HepG2 (cell line): ENCODE results near the gene ZNF454. TPM values are rescaled to one million over a fixed set of nuclear protein-coding genes. Genes with fewer than 3 reads are reported as not detected.

Source experiments
- ARID2 ChIP-seq: sonication (generic); formaldehyde crosslinking; IDR thresholded peaks from 2 replicates; pipeline ENCODE4 v1.8.1; 2022; ENCODE audit warnings: mild to moderate bottlenecking, missing genetic modification reagents, borderline replicate concordance
- ARID4A ChIP-seq: sonication (generic); formaldehyde crosslinking; IDR thresholded peaks from 2 replicates; pipeline ENCODE4 v1.5.0; 2020; ENCODE audit warnings: mild to moderate bottlenecking, missing genetic modification reagents, borderline replicate concordance
- DBP ChIP-seq: sonication (generic); formaldehyde crosslinking; IDR thresholded peaks from 2 replicates; pipeline ENCODE4 v1.4.0; 2020; ENCODE audit warnings: missing genetic modification reagents; ENCODE audit errors: not compliant biosample characterization
- HNF1A ChIP-seq, 2 experiments: sonication (generic) in 1 of 2; formaldehyde crosslinking in 1 of 2; IDR thresholded peaks; 2 replicates each; pipeline versions ENCODE4 v1.4.0 to v1.6.1; 2016 to 2020; ENCODE audit warnings: borderline replicate concordance in 1 of 2, low read depth in 1 of 2, mild to moderate bottlenecking in 1 of 2, missing genetic modification reagents in 1 of 2
- JARID2 ChIP-seq: sonication (generic); formaldehyde crosslinking; IDR thresholded peaks from 2 replicates; pipeline ENCODE4 v1.8.1; 2023; ENCODE audit warnings: missing genetic modification reagents, inconsistent platforms; ENCODE audit not compliant: insufficient replicate concordance
- KMT2A ChIP-seq: sonication (generic); formaldehyde crosslinking; IDR thresholded peaks from 2 replicates; pipeline ENCODE4 v1.4.0; 2020; ENCODE audit warnings: missing genetic modification reagents
- MED8 ChIP-seq: sonication (generic); formaldehyde crosslinking; IDR thresholded peaks from 2 replicates; pipeline ENCODE4 v1.8.1; 2023; ENCODE audit warnings: mild to moderate bottlenecking, missing genetic modification reagents; ENCODE audit not compliant: insufficient replicate concordance
- NFIB ChIP-seq: sonication (generic); formaldehyde crosslinking; IDR thresholded peaks from 2 replicates; pipeline ENCODE4 v1.9.0; 2021; ENCODE audit warnings: missing genetic modification reagents, mild to moderate bottlenecking, borderline replicate concordance
- NFRKB ChIP-seq: fragments of 450-650 bp; IDR thresholded peaks from 2 replicates; pipeline ENCODE4 v1.6.1; 2017
- PCBP1 ChIP-seq: fragments of 200-400 bp; formaldehyde crosslinking; IDR thresholded peaks from 2 replicates; pipeline ENCODE4 v1.6.1; 2017; ENCODE audit warnings: mild to moderate bottlenecking, low read depth, low read length, borderline replicate concordance
- TFDP1 ChIP-seq: IDR thresholded peaks from 2 replicates; pipeline ENCODE4 v1.6.1; 2016; ENCODE audit warnings: missing compliant biosample characterization, missing genetic modification reagents, borderline replicate concordance
- ZBTB33 ChIP-seq: sonication (generic); formaldehyde crosslinking; IDR thresholded peaks from 2 replicates; pipeline ENCODE4 v1.4.0; 2020; ENCODE audit warnings: missing genetic modification reagents
- ZKSCAN5 ChIP-seq: sonication (generic); formaldehyde crosslinking; IDR thresholded peaks from 2 replicates; pipeline ENCODE4 v1.5.1; 2020; ENCODE audit warnings: mild to moderate bottlenecking, missing genetic modification reagents
- ZNF878 ChIP-seq: sonication (generic); formaldehyde crosslinking; IDR thresholded peaks from 2 replicates; pipeline ENCODE4 v1.8.1; 2023; ENCODE audit warnings: mild to moderate bottlenecking, missing genetic modification reagents, moderate library complexity
- polyA plus RNA-seq, 8 experiments: library from polyadenylated mRNA; depleted of rRNA in 3 of 8; stranded (reverse) in 7 of 8; unstranded in 1 of 8; fragments of >200 nt; fragmentation: Illumina TruSeq in 4 of 8; extraction: Trizol in 4 of 8; gene quantifications; 2 replicates each; pipeline versions ENCODE4 v1.2.1 to v1.2.3, GENCODE V29; 2011 to 2016; ENCODE audit warnings: low read depth in 4 of 8, missing spikeins in 1 of 8, mixed read lengths in 1 of 8; ENCODE audit not compliant: insufficient read depth in 1 of 8
- total RNA-seq, 5 experiments: library from RNA; depleted of rRNA; stranded (reverse); fragments of >200 nt; fragmentation: Illumina TruSeq; extraction: Trizol; gene quantifications; 2 replicates each; pipeline ENCODE4 v1.2.3, GENCODE V29; 2016; ENCODE audit warnings: low read depth in 1 of 5

The ZNF454 gene
- total and polyA plus RNA-seq, 2 of the 13 experiments (the other 11 are each of a cell fraction or from before 2014, with no cell fraction given), result 0.16 TPM; not detected in 1

- peak; percentile 52; the same call in 1 of the 2 replicates for TF ChIP-seq ARID4A (CRISPR knock-in tag)
- no peak for TF ChIP-seq HNF1A (IDR thresholded peaks at IDR 0.05; ENCODE audit: low read depth)
- no peak for TF ChIP-seq HNF1A (CRISPR knock-in tag; IDR thresholded peaks at IDR 0.05; ENCODE audit: borderline replicate concordance)
- no peak for TF ChIP-seq ARID2 (CRISPR knock-in tag)
- TF ChIP-seq MED8 (CRISPR knock-in tag), result no peak
- TF ChIP-seq PCBP1, result no peak
- no peak for TF ChIP-seq DBP (CRISPR knock-in tag)
- TF ChIP-seq KMT2A (CRISPR knock-in tag), result no peak
- TF ChIP-seq NFRKB, result no peak
- TF ChIP-seq NFIB (CRISPR knock-in tag), result no peak
- no peak for TF ChIP-seq ZNF878 (CRISPR knock-in tag)
- TF ChIP-seq JARID2, result no peak
- TF ChIP-seq TFDP1, result peak; percentile 28; the same call in 1 of the 2 replicates
- no peak for TF ChIP-seq ZKSCAN5 (CRISPR knock-in tag)
- no peak for TF ChIP-seq ZBTB33
These were observed 45.1 kb upstream of the ZNF454 start, which contains the start of gene ZFP2 (continued) for GRCh38 chr5:178895615-178896571.
